HUES48 (cell line): Measurements from ENCODE around the gene TMEM74B.

Source experiments
- H3K27ac ChIP-seq: one replicate; pipeline ENCODE4 v1.7.0; 2013; ENCODE audit warnings: low read depth, low read length, inconsistent platforms
- H3K27me3 ChIP-seq: 2 replicates; pipeline ENCODE4 v1.6.1; 2013; ENCODE audit warnings: mild to moderate bottlenecking, low read length; ENCODE audit not compliant: control insufficient read depth, insufficient read depth
- H3K36me3 ChIP-seq: 2 replicates; pipeline ENCODE4 v1.6.1; 2013; ENCODE audit warnings: low read length; ENCODE audit not compliant: control insufficient read depth, insufficient read depth
- H3K4me1 ChIP-seq: 2 replicates; pipeline ENCODE4 v1.6.1; 2013; ENCODE audit warnings: mild to moderate bottlenecking, low read length; ENCODE audit not compliant: control insufficient read depth, insufficient read depth
- H3K4me3 ChIP-seq: 2 replicates; pipeline ENCODE4 v1.5.1; 2013; ENCODE audit warnings: mild to moderate bottlenecking, low read depth, low read length
- H3K9ac ChIP-seq: 2 replicates; pipeline ENCODE4 v1.6.1; 2013; ENCODE audit warnings: mild to moderate bottlenecking, low read depth, low read length, moderate library complexity
- H3K9me3 ChIP-seq: 2 replicates; pipeline ENCODE4 v1.6.1; 2013; ENCODE audit warnings: low read length; ENCODE audit not compliant: control insufficient read depth, insufficient read depth

Gene TMEM74B

DNA sequence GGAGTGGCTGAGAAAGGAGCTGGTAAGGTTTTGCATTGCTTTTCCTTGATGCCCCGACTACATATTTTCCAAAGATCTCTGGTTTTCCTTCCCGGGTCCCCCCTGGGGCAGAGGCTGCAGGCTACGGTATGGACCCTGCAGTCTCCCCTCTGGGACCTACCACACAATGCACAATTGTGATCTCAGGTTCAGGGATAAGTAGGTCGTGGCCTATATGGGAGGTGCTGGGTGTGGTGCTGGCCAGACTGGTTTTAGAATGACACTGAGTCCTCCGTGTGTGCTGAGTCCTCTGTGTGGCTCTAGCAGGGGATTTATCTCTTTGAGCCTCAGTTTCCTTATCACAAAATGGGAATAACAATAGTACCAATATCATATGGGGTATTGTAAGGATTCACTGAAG is 18.8 kb upstream of the TMEM74B start:
- Histone ChIP-seq H3K4me3 (no peak overlapping the region), H3K36me3 (no peaks in the 10 kb centered on the region), H3K4me1 (no peaks in the 10 kb centered on the region), H3K9me3 (no peaks in the 10 kb centered on the region), H3K27me3 (no peaks in the 10 kb centered on the region; the same call in 1 of the 2 replicates), H3K27ac (no peak overlapping the region), H3K9ac (no peak overlapping the region)

DNA sequence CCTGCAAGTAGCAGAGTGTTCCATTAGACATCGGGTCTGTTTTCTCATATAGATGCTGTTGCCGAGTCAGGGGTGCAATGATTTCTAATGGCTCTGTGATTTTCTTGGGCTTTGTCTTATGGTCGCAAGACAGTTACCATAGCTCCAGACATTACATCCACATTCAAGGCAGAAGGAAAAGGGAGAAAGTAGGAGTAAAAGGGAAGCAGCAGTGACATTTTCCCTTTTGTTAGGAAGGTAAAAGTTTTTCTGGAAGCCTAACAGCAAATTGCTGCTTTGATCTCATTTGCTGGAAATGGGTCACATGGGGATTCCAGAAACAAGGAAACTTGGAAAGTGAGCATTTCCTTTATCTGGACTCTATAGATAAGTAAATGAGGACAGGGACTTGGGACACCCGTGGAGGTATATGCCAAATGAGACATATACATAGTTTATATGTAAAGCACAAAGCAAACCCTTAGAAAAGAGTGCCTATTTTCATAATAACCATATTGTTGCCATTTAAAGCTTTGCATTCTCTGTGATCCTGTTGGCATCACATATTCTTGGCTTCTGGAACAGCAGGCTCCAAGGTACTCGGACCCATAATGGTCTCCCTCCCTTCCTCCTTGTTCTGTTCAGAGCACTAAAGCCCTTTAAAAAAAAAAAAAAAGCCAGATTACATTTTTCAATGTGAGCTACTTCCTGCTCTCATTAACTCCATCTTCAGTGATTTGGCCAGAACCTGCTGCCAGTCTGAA is 18.2 kb upstream of the TMEM74B start, which contains the start of gene C20orf202:
Gene C20orf202 (plus strand): TSS at position 693 of the 743 bp plus-strand sequence. CDS start 132 bp downstream, outside the sequence.
- H3K27ac ChIP-seq = no peak within 1 kb of the TSS
- no peaks in the 10 kb centered on the region for H3K36me3 ChIP-seq
- no peak within 1 kb of the TSS for H3K9ac ChIP-seq
- H3K4me1 ChIP-seq = no peaks in the 10 kb centered on the region
- H3K9me3 ChIP-seq = no peaks in the 10 kb centered on the region
- H3K27me3 ChIP-seq = no peaks in the 10 kb centered on the region; the same call in 1 of the 2 replicates
- H3K4me3 ChIP-seq = no peak within 1 kb of the TSS

DNA sequence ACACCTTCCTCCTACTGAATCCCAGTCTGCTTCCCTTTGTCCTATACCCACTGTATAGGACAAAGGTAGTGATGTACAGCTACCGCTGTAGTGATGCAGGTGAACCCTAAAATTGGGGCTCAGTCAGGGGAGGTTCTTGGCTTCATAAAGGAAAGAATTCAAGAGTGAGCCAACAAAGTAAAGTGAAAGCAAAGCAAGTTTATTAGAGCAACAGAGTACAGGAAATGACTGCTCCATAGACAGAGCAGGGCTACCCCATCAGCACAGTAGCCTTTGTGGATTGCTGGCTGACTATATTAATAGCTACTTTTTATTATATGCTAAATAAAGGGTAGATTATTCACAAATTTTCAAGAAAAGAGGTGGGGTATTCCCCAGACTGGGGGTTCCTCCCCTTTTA is 15.2 kb upstream of the TMEM74B start:
- H3K4me3 ChIP-seq = no peak overlapping the region
- H3K27ac ChIP-seq = no peak overlapping the region
- no peaks in the 10 kb centered on the region for H3K9me3 ChIP-seq
- H3K36me3 ChIP-seq = no peaks in the 10 kb centered on the region
- no peaks in the 10 kb centered on the region for H3K27me3 ChIP-seq
- H3K9ac ChIP-seq = no peak overlapping the region
- H3K4me1 ChIP-seq = no peaks in the 10 kb centered on the region

DNA sequence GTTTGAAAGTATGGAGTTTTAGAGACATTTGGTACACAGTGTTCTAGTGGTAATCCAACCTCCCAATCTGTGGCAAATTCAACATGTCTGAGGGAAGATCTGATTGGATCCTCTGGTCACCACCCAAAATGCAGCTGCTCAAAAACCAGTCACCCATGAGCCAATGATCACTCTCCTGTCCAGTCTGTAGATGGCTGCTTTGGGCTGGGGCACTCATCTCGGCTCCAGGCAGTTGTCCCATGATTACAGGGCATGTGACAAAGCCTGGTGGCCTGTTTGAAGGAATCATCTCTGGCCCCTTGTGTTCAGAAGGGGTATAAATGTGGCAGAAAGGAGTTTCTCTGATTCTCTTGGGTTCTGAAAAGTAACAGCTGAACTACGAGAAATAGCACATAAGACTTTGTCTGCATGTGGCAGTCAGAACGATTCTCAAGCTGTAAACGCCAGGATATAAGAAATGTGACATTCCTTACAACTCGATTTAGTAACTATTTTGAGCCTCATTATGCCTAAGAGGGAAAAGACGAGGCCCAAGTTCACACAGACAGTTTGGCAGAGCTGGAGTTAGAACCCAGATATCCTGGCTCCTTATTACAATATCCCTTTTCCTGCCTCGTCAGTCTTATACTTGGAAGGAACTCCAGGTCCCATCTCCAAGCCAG is 14.6 kb upstream of the TMEM74B start:
- no peaks in the 10 kb centered on the region for H3K27me3 ChIP-seq
- no peak overlapping the region for H3K4me3 ChIP-seq
- no peak overlapping the region for H3K27ac ChIP-seq
- H3K9ac ChIP-seq = no peak overlapping the region
- H3K9me3 ChIP-seq = no peaks in the 10 kb centered on the region
- no peaks in the 10 kb centered on the region for H3K36me3 ChIP-seq
- H3K4me1 ChIP-seq = no peaks in the 10 kb centered on the region

DNA sequence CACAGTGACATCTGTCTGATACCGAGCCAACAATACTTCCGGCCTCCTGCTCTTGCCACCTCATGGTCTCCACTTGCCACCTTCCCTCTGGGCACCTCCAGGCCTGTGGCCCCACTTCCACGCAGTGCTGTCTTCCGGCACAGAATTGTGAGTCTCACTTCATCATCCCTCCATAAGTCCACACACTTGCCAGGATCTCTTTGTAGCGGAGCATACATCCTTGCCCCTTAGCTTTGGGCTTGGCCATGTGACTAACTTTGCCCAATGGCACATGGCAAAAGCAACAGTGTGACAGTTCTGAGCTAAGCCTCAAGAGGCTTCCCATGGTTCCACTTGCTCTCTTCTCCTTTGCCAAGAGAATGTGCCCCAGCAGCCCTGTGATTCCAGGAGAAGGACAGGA is 14.0 kb upstream of the TMEM74B start:
- no peaks in the 10 kb centered on the region for H3K27me3 ChIP-seq
- no peak overlapping the region for H3K27ac ChIP-seq
- no peaks in the 10 kb centered on the region for H3K4me1 ChIP-seq
- no peaks in the 10 kb centered on the region for H3K9me3 ChIP-seq
- no peaks in the 10 kb centered on the region for H3K36me3 ChIP-seq
- no peak overlapping the region for H3K9ac ChIP-seq
- H3K4me3 ChIP-seq = no peak overlapping the region

DNA sequence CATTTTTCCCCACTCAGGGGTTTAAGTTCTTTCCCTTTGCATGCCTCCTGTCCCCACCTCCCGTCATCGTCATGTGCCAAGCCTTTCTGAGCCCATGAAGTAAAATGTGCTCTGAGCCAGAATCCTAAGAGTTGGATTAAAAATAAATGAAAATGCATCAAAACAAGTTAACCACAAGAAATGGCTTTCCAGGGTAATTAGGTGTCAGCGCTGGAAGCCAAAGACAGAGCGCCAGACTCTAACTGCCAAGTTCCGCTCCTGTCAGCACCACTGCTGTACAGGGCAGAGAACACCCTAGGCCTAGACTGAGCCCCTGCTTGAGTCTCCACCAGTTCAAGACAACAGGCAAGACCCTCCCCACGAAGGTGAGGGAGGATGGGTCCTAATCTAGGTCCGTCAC is 13.0 kb upstream of the TMEM74B start:
- Histone ChIP-seq H3K27me3 (no peaks in the 10 kb centered on the region), H3K27ac (no peak overlapping the region)

DNA sequence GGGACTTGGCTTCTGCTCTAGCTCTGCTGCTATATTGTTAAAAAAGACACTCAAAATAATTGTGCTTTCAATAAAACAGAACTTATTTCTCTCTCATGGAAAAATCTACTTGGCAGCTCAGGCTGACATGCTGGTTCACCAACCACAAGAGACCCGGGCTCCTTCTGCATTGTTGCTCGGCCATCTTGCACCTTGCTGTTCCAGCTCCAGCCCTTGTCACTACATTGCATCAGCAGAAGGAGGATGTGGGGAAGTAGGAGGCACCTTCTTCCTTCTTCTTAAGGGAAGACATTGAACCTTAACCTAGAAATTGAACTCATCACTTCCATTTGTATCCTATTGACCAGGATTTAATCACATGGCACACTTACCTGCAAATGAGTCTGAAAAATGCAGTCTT is 11.9 kb upstream of the TMEM74B start:
- H3K27me3 ChIP-seq = no peaks in the 10 kb centered on the region
- H3K36me3 ChIP-seq = no peaks in the 10 kb centered on the region

More for the DNA sequence above, 13.0 kb upstream of the TMEM74B start:
- H3K9me3 ChIP-seq = no peaks in the 10 kb centered on the region
- no peak overlapping the region for H3K9ac ChIP-seq
- no peaks in the 10 kb centered on the region for H3K36me3 ChIP-seq
- no peaks in the 10 kb centered on the region for H3K4me1 ChIP-seq
- no peak overlapping the region for H3K4me3 ChIP-seq

DNA sequence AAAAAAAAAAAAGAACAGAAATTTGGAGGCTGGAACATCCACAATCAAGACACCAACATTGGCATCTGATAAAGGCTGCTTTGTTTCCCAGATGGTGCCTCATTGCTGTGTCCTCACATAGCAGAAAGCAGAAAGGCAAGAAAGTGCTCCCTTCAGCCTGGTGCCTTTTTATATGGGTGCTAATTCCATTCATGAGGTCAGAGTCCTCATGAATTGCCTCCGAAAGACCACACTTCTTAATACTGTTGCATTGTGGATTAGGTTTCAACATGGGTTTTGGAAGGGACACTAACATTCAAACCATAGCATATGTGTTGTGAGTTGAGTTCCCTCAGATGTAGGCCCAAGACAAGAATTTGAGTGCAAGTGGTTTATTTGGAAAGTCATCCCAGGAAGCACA is 10.4 kb upstream of the TMEM74B start:
- no peaks in the 10 kb centered on the region for H3K9me3 ChIP-seq
- no peak overlapping the region for H3K9ac ChIP-seq
- H3K4me1 ChIP-seq = no peaks in the 10 kb centered on the region
- H3K4me3 ChIP-seq = no peak overlapping the region
- no peaks in the 10 kb centered on the region for H3K36me3 ChIP-seq
- no peak overlapping the region for H3K27ac ChIP-seq
- H3K27me3 ChIP-seq = no peaks in the 10 kb centered on the region

More for the DNA sequence above, 11.9 kb upstream of the TMEM74B start:
- Histone ChIP-seq H3K4me3 (no peak overlapping the region), H3K27ac (no peak overlapping the region), H3K9ac (no peak overlapping the region), H3K9me3 (no peaks in the 10 kb centered on the region), H3K4me1 (no peaks in the 10 kb centered on the region)

DNA sequence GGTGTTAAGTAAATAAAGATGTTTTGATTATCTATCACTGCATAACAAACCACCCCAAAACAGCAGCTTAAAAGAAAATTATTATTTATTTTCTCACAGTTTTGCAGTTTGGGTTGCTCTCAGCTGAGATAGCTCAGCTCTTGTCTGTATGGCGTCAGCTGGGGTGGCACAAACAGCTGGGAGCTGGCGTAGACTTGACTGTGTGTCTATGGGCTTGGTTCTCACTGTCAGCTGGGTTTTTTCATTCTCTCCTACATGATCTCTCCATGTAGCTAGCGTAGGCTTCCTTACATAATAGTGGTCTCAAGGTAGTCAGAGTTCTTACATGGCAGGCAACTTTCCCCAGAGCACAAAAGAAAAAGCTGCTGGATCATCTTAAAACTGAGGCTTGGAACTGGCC is 6.5 kb upstream of the TMEM74B start:
- Histone ChIP-seq H3K36me3 (no peaks in the 10 kb centered on the region), H3K4me3 (no peak overlapping the region), H3K27me3 (peaks cover 13% of the 10 kb centered on the region)

DNA sequence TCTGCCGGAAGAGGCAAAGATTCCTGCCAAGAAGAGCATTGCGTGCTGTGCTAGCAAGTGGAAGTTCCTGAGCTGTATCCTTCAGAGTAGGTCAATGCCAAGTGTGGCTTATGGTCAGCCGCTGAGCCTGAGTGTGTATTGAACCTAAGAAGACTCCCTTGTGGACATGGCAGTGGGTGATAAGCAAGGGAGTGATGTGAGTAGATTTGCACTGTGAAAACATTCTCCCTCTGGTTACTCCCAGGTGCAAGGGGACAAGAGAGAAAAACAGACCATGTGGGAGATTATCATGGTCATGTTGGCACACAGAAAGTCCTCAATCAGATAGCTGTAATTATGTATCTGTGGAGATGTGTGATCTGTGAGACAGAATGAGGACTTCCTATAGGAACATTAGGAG is 6.1 kb upstream of the TMEM74B start:
- no peak overlapping the region for H3K9ac ChIP-seq
- H3K4me1 ChIP-seq = peaks cover 21% of the 10 kb centered on the region
- peaks cover 17% of the 10 kb centered on the region for H3K27me3 ChIP-seq
- no peak overlapping the region for H3K4me3 ChIP-seq
- no peaks in the 10 kb centered on the region for H3K36me3 ChIP-seq
- no peak overlapping the region for H3K27ac ChIP-seq
- H3K9me3 ChIP-seq = no peaks in the 10 kb centered on the region

More for the DNA sequence above, 6.5 kb upstream of the TMEM74B start:
- Histone ChIP-seq H3K9me3 (no peaks in the 10 kb centered on the region), H3K4me1 (peaks cover 18% of the 10 kb centered on the region), H3K27ac (no peak overlapping the region), H3K9ac (no peak overlapping the region)

DNA sequence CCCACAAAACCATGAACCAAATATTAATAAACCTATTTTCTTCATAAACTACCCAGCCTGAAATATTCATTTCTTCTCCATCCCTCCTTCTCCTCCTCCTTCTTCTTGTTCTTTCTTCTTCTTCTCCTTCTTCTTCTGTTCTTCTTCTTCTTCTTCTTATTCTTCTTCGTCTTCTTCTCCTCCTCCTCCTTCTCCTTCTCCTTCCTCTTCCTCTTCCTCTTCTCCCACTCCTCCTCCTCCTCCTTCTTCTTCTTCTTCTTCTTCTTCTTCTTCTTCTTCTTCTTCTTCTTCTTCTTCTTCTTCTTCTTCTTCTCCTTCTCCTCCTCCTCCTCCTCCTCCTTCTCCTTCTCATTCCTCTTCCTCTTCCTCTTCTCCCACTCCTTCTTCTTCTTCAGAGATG is 5.0 kb upstream of the TMEM74B start:
- Histone ChIP-seq H3K36me3 (no peaks in the 10 kb centered on the region), H3K4me1 (peaks cover 21% of the 10 kb centered on the region), H3K27ac (no peak overlapping the region), H3K9ac (no peak overlapping the region), H3K4me3 (no peak overlapping the region), H3K9me3 (no peaks in the 10 kb centered on the region), H3K27me3 (peaks cover 21% of the 10 kb centered on the region)
